Mesenchymal stem cell (in vitro differentiated cells and primary cell): ENCODE data around the gene PRMT1.

Experiments used
- DNase-seq: peaks from one replicate; pipeline ENCODE4 v3.0.0-alpha.2; 2013
- H2AFZ ChIP-seq: one replicate; pipeline ENCODE4 v1.6.1; 2013; ENCODE audit warnings: low read depth, mild to moderate bottlenecking, control low read depth, inconsistent platforms, low read length, moderate library complexity
- H2AK5ac ChIP-seq: 2 replicates; pipeline ENCODE4 v1.6.1; 2013; ENCODE audit warnings: low read length, moderate library complexity, mild to moderate bottlenecking, inconsistent platforms; ENCODE audit not compliant: severe bottlenecking
- H2BK120ac ChIP-seq: one replicate; pipeline ENCODE4 v1.6.1; 2013; ENCODE audit warnings: low read depth, mild to moderate bottlenecking, inconsistent platforms, low read length, moderate library complexity
- H2BK12ac ChIP-seq, 2 experiments: one replicate each; pipeline ENCODE4 v1.6.1; 2013; ENCODE audit warnings: inconsistent platforms in 2 of 2, low read length in 2 of 2, mild to moderate bottlenecking in 2 of 2, moderate library complexity in 2 of 2, control low read depth in 1 of 2
- H2BK15ac ChIP-seq: one replicate; pipeline ENCODE4 v1.6.1; 2013; ENCODE audit warnings: mild to moderate bottlenecking, low read depth, inconsistent platforms; ENCODE audit not compliant: poor library complexity, severe bottlenecking
- H2BK5ac ChIP-seq: 2 replicates; pipeline ENCODE4 v1.6.1; 2013; ENCODE audit warnings: low read depth, mild to moderate bottlenecking, low read length, control low read depth, inconsistent platforms; ENCODE audit not compliant: poor library complexity, severe bottlenecking
- H3K14ac ChIP-seq, 2 experiments: one replicate each; pipeline ENCODE4 v1.6.1; 2013; ENCODE audit warnings: inconsistent platforms in 2 of 2, low read length in 2 of 2, control low read depth in 1 of 2, mild to moderate bottlenecking in 1 of 2, moderate library complexity in 1 of 2
- H3K18ac ChIP-seq, 2 experiments: one replicate each; pipeline ENCODE4 v1.6.1; 2013; ENCODE audit warnings: inconsistent platforms in 2 of 2, low read length in 2 of 2, control low read depth in 1 of 2, low read depth in 1 of 2, mild to moderate bottlenecking in 1 of 2
- H3K23ac ChIP-seq, 2 experiments: one replicate each; pipeline ENCODE4 v1.6.1; 2013; ENCODE audit warnings: inconsistent platforms in 2 of 2, low read length in 2 of 2, mild to moderate bottlenecking in 2 of 2, moderate library complexity in 2 of 2, control low read depth in 1 of 2
- H3K27ac ChIP-seq: 2 replicates; pipeline ENCODE4 v1.5.1; 2013; ENCODE audit warnings: mild to moderate bottlenecking, moderate library complexity, low read length, control low read depth, inconsistent platforms; ENCODE audit not compliant: poor library complexity, severe bottlenecking
- H3K27me3 ChIP-seq, 2 experiments: 2 replicates each; pipeline versions ENCODE4 v1.6.1 to v1.7.0; 2013; ENCODE audit warnings: low read length in 2 of 2, mild to moderate bottlenecking in 2 of 2, moderate library complexity in 2 of 2, control low read depth in 1 of 2, inconsistent platforms in 1 of 2; ENCODE audit not compliant: control insufficient read depth in 1 of 2, insufficient read depth in 1 of 2
- H3K36me3 ChIP-seq, 2 experiments: 2 replicates each; pipeline versions ENCODE4 v1.6.1 to v1.7.0; 2013; ENCODE audit warnings: low read length in 2 of 2, control low read depth in 1 of 2, inconsistent platforms in 1 of 2, low read depth in 1 of 2, mild to moderate bottlenecking in 1 of 2; ENCODE audit not compliant: insufficient read depth in 2 of 2, control insufficient read depth in 1 of 2
- H3K4ac ChIP-seq, 2 experiments: one replicate each; pipeline ENCODE4 v1.6.1; 2013; ENCODE audit warnings: inconsistent platforms in 2 of 2, low read length in 2 of 2, mild to moderate bottlenecking in 2 of 2, moderate library complexity in 2 of 2, control low read depth in 1 of 2, low read depth in 1 of 2
- H3K4me1 ChIP-seq: 2 replicates; pipeline ENCODE4 v1.6.1; 2013; ENCODE audit warnings: low read depth, low read length, control low read depth; ENCODE audit not compliant: control insufficient read depth, insufficient read depth
- H3K4me2 ChIP-seq: 2 replicates; pipeline ENCODE4 v1.6.1; 2013; ENCODE audit warnings: low read length, mild to moderate bottlenecking, inconsistent platforms; ENCODE audit not compliant: poor library complexity, severe bottlenecking
- H3K4me3 ChIP-seq, 2 experiments: 2 replicates each; pipeline versions ENCODE4 v1.5.1 to v1.7.0; 2013; ENCODE audit warnings: low read length in 2 of 2, mild to moderate bottlenecking in 2 of 2, control low read depth in 1 of 2, low read depth in 1 of 2; ENCODE audit not compliant: insufficient read depth in 1 of 2
- H3K79me1 ChIP-seq: replicated peaks from 2 replicates; pipeline ENCODE4 v1.6.1; 2013; ENCODE audit warnings: mild to moderate bottlenecking, control low read depth, low read length, inconsistent platforms; ENCODE audit not compliant: poor library complexity, severe bottlenecking
- H3K9ac ChIP-seq: 2 replicates; pipeline ENCODE4 v1.7.0; 2013; ENCODE audit warnings: mild to moderate bottlenecking, low read length, moderate library complexity
- H3K9me3 ChIP-seq: 2 replicates; pipeline ENCODE4 v1.7.0; 2013; ENCODE audit warnings: mild to moderate bottlenecking, low read length; ENCODE audit not compliant: control insufficient read depth
- H4K8ac ChIP-seq: one replicate; pipeline ENCODE4 v1.6.1; 2013; ENCODE audit warnings: inconsistent platforms, mild to moderate bottlenecking, low read length, moderate library complexity
- H4K91ac ChIP-seq: one replicate; pipeline ENCODE4 v1.6.1; 2013; ENCODE audit warnings: mild to moderate bottlenecking, low read length, inconsistent platforms
- WGBS: methylation state at CpG from one replicate; pipeline ENCODE4 v1.1.7; 2013; ENCODE audit warnings: mixed read lengths; 5-methylcytosine and 5-hydroxymethylcytosine counted together

PRMT1 gene

DNA sequence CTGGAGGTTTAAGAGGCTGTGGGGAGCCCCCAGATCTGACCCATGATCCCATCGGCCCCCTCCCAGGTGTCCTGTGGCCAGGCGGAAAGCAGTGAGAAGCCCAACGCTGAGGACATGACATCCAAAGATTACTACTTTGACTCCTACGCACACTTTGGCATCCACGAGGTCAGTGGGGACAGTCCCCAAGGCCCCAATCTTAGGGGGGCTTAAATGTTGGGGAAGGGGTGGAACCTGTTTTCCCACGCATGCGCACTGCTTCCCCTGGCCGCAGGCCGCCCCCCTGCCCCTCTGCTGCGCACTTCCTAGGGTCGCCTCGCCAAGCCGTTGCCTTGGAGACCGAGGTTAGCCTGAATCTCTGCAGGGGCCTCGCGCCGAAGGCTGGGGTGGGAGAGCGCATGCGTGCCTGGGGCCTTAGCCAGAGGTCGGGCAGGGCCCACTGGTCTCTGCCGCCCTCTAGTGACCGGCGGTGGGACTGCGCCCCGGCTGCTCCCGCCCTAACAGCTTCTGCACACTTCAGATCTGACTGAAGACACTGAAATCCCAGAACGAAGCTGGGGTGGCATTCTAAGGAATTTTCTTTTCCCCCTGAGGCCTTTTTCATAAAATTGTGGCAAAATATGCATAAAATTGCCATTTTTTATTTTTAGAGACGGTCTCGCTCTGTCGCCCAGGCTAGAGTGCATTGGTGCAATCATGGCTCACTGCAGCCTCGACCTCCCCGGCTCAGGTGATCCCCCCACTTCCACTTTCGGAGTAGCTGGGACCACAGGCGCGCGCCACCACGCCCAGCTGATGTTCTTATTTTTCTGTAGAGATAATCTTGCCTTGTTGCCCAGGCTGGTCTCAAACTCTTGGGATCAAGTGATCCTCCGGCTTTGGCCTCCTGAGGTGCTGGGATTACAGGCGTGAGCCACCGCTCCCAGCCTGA, 3.6 kb downstream of the PRMT1 start:
- H2BK5ac ChIP-seq: no peak overlapping the region
- no peak overlapping the region for H2AFZ ChIP-seq
- H4K8ac ChIP-seq: peak overlapping the region; percentile 81
- H3K4me3 ChIP-seq: peak overlapping the region in 1 of 2 experiments; percentile 55
- peak overlapping the region; percentile 6 to 66 for H3K18ac ChIP-seq
- peaks cover 34% of the 10 kb centered on the region for H3K4me1 ChIP-seq
- H3K79me1 ChIP-seq: peaks cover 10% of the 10 kb centered on the region
- H3K14ac ChIP-seq: no peak overlapping the region
- DNase-seq: peak; percentile 83
- H3K27ac ChIP-seq: peak overlapping the region; percentile 8
- peaks cover 40 to 47% of the 10 kb centered on the region in 2 experiments for H3K36me3 ChIP-seq
- H2BK15ac ChIP-seq: no peak overlapping the region
- no peak overlapping the region for H2BK12ac ChIP-seq
- no peak overlapping the region for H2BK120ac ChIP-seq
- no peak overlapping the region for H4K91ac ChIP-seq
- H3K23ac ChIP-seq: no peak overlapping the region
- 44% methylated on average over 34 of the region's 40 CpGs for WGBS
- peak overlapping the region; percentile 21 for H2AK5ac ChIP-seq
- no peaks in the 10 kb centered on the region for H3K27me3 ChIP-seq
- H3K9me3 ChIP-seq: no peaks in the 10 kb centered on the region
- H3K4ac ChIP-seq: peak overlapping the region; percentile 1 to 20
- H3K4me2 ChIP-seq: peak overlapping the region; percentile 40
- peak overlapping the region; percentile 78 for H3K9ac ChIP-seq

GRCh38 chr19:49681830-49682229, 4.8 kb downstream of the PRMT1 start:
- Histone ChIP-seq H3K27me3 (no peaks in the 10 kb centered on the region), H3K9ac (peak overlapping the region; percentile 54), H2BK5ac (no peak overlapping the region), H2AK5ac (no peak overlapping the region), H3K79me1 (peaks cover 14% of the 10 kb centered on the region), H3K18ac (no peak overlapping the region), H3K27ac (no peak overlapping the region), H2BK120ac (no peak overlapping the region), H3K14ac (no peak overlapping the region), H3K4me1 (peaks cover 31% of the 10 kb centered on the region), H4K8ac (no peak overlapping the region), H2AFZ (no peak overlapping the region), H3K36me3 (peaks cover 48 to 58% of the 10 kb centered on the region in 2 experiments), H3K4ac (no peak overlapping the region), H3K4me2 (no peak overlapping the region), H3K4me3 (no peak overlapping the region), H2BK12ac (no peak overlapping the region), H3K9me3 (no peaks in the 10 kb centered on the region), H3K23ac (no peak overlapping the region), H2BK15ac (no peak overlapping the region), H4K91ac (no peak overlapping the region)
- 98% methylated on average over 19 of the region's 19 CpGs for WGBS
- no peak for DNase-seq

DNA sequence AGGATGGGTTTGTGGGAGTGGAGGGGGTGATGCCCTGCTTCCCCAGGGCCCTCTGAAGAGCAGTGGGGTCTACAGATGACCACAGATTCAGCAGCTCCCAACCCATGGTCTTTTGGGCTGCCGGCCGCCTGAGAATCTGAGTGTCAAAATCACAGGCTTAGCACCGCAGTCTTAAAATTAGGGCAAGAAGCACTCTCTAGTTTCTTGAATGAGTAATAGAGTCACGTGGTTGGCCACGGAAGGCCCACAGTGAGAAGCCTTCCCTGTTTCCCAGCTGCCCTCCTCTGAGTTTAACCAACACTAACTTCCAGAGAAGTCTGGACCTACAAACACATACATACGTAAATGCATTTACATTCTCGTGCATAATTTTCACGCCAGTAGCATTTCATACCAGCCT, 5.2 kb downstream of the PRMT1 start:
- 96% methylated on average over 8 of the region's 8 CpGs for WGBS
- no peak overlapping the region for H4K91ac ChIP-seq
- H3K79me1 ChIP-seq: peaks cover 18% of the 10 kb centered on the region
- no peak overlapping the region for H2BK5ac ChIP-seq
- H2AFZ ChIP-seq: no peak overlapping the region
- no peak overlapping the region for H3K27ac ChIP-seq
- H2BK120ac ChIP-seq: no peak overlapping the region
- H2BK12ac ChIP-seq: no peak overlapping the region
- H3K4me1 ChIP-seq: peaks cover 31% of the 10 kb centered on the region
- H3K14ac ChIP-seq: no peak overlapping the region
- H3K4me3 ChIP-seq: no peak overlapping the region
- H3K9me3 ChIP-seq: no peaks in the 10 kb centered on the region
- no peak for DNase-seq
- H3K27me3 ChIP-seq: no peaks in the 10 kb centered on the region
- no peak overlapping the region for H2AK5ac ChIP-seq
- no peak overlapping the region for H2BK15ac ChIP-seq
- peaks cover 51 to 62% of the 10 kb centered on the region in 2 experiments for H3K36me3 ChIP-seq
- no peak overlapping the region for H3K4ac ChIP-seq
- H3K18ac ChIP-seq: no peak overlapping the region
- no peak overlapping the region for H3K23ac ChIP-seq
- peak overlapping the region; percentile 54 for H3K9ac ChIP-seq
- H3K4me2 ChIP-seq: no peak overlapping the region
- H4K8ac ChIP-seq: no peak overlapping the region

GRCh38 chr19:49683814-49684250, 6.8 kb downstream of the PRMT1 start:
- Histone ChIP-seq H2AFZ (no peak overlapping the region), H2BK5ac (no peak overlapping the region), H3K4me1 (peaks cover 25% of the 10 kb centered on the region), H3K27me3 (no peaks in the 10 kb centered on the region), H3K27ac (no peak overlapping the region), H3K79me1 (peaks cover 18% of the 10 kb centered on the region), H3K4me2 (no peak overlapping the region), H3K18ac (no peak overlapping the region), H2BK120ac (no peak overlapping the region), H4K91ac (no peak overlapping the region), H3K9ac (no peak overlapping the region), H2BK12ac (no peak overlapping the region), H2AK5ac (no peak overlapping the region), H4K8ac (no peak overlapping the region), H3K14ac (no peak overlapping the region), H3K9me3 (no peaks in the 10 kb centered on the region), H3K4ac (no peak overlapping the region), H3K4me3 (no peak overlapping the region), H2BK15ac (no peak overlapping the region), H3K36me3 (peaks cover 58 to 78% of the 10 kb centered on the region in 2 experiments), H3K23ac (no peak overlapping the region)
- 96% methylated on average over 18 of the region's 18 CpGs for WGBS
- DNase-seq: no peak
